DOHH2 (cell line): ENCODE results near the gene EIF2D.

Source experiments
- H3F3A ChIP-seq: fragments of 200-600 bp; sonication (generic), shearing (Covaris generic); 2 replicates; pipeline ENCODE4 v1.6.0; 2016; ENCODE audit warnings: antibody characterized with exemption, mild to moderate bottlenecking; ENCODE audit not compliant: control insufficient read depth, insufficient read depth
- H3K27ac ChIP-seq: fragments of 200-600 bp; sonication (generic); 2 replicates; pipeline ENCODE4 v1.5.1; 2014; ENCODE audit warnings: low read depth, mild to moderate bottlenecking, low read length, moderate library complexity
- H3K27me3 ChIP-seq: fragments of 200-600 bp; sonication (generic); 2 replicates; pipeline ENCODE4 v1.6.1; 2014; ENCODE audit warnings: mild to moderate bottlenecking, low read length, mixed read lengths; ENCODE audit not compliant: control insufficient read depth
- H3K36me3 ChIP-seq: fragments of 200-600 bp; sonication (generic); 2 replicates; pipeline ENCODE4 v1.6.1; 2014; ENCODE audit warnings: mild to moderate bottlenecking, low read length, moderate library complexity, mixed read lengths; ENCODE audit not compliant: control insufficient read depth
- H3K4me1 ChIP-seq: fragments of 200-600 bp; sonication (generic); 2 replicates; pipeline ENCODE4 v1.6.1; 2014; ENCODE audit warnings: mild to moderate bottlenecking, low read length, mixed read lengths; ENCODE audit not compliant: control insufficient read depth
- H3K4me2 ChIP-seq: fragments of 200-600 bp; sonication (generic); 2 replicates; pipeline ENCODE4 v1.6.0; 2014; ENCODE audit warnings: mild to moderate bottlenecking, low read length, moderate library complexity
- H3K4me3 ChIP-seq: fragments of 200-600 bp; sonication (generic); 2 replicates; pipeline ENCODE4 v1.5.1; 2014; ENCODE audit warnings: mild to moderate bottlenecking, low read length, mixed read lengths
- H3K79me2 ChIP-seq: fragments of 200-600 bp; sonication (generic); 2 replicates; pipeline ENCODE4 v1.6.1; 2014; ENCODE audit warnings: mild to moderate bottlenecking, low read length, mixed read lengths; ENCODE audit not compliant: control insufficient read depth
- H3K9me2 ChIP-seq: fragments of 200-600 bp; sonication (generic); replicated peaks from 2 replicates; pipeline ENCODE4 v1.6.1; 2014; ENCODE audit warnings: mild to moderate bottlenecking, low read length, mixed read lengths; ENCODE audit not compliant: control insufficient read depth
- H3K9me3 ChIP-seq: fragments of 200-600 bp; sonication (generic); 2 replicates; pipeline ENCODE4 v1.6.1; 2014; ENCODE audit warnings: antibody characterized with exemption, low read length, mixed read lengths; ENCODE audit not compliant: control insufficient read depth, insufficient read depth
- H4K20me1 ChIP-seq: fragments of 200-600 bp; sonication (generic); 2 replicates; pipeline ENCODE4 v1.6.0; 2014; ENCODE audit warnings: low read depth, mild to moderate bottlenecking, antibody characterized with exemption, low read length, moderate library complexity; ENCODE audit not compliant: control insufficient read depth, insufficient read depth
- CTCF ChIP-seq: fragments of 200-600 bp; sonication (generic); IDR thresholded peaks from one replicate; pipeline ENCODE4 v1.5.1; 2014; ENCODE audit warnings: antibody characterized with exemption, mild to moderate bottlenecking, low read depth, low read length; ENCODE audit not compliant: poor library complexity, severe bottlenecking
- EZH2phosphoT487 ChIP-seq: fragments of 200-600 bp; sonication (generic); IDR thresholded peaks from 2 replicates; pipeline ENCODE4 v1.6.1; 2017; ENCODE audit warnings: borderline replicate concordance, mild to moderate bottlenecking, antibody characterized with exemption, low read length, moderate library complexity, mixed read lengths

EIF2D gene

GRCh38 chr1:206649261-206649921 is 37.1 kb upstream of the EIF2D start:
- Histone ChIP-seq H3K27ac (no peak overlapping the region), H3K4me1 (no peaks in the 10 kb centered on the region), H3K79me2 (no peaks in the 10 kb centered on the region; the same call in 1 of the 2 replicates), H3K9me2 (no peaks in the 10 kb centered on the region), H3K36me3 (peaks cover 60% of the 10 kb centered on the region), H4K20me1 (0 out of 2 replicates have a peak, but pooled peaks cover 6% of the 10 kb centered on the region), H3K9me3 (no peaks in the 10 kb centered on the region), H3K27me3 (no peaks in the 10 kb centered on the region), H3K4me3 (no peak overlapping the region), H3K4me2 (no peak overlapping the region), H3F3A (peaks cover 5% of the 10 kb centered on the region; the same call in 1 of the 2 replicates)
- TF ChIP-seq CTCF: no peak
- no peak for TF ChIP-seq EZH2phosphoT487

- Histone ChIP-seq H3K4me1 (no peaks in the 10 kb centered on the region), H3K27ac (no peak overlapping the region), H3K27me3 (no peaks in the 10 kb centered on the region), H4K20me1 (0 out of 2 replicates have a peak, but pooled peaks cover 1% of the 10 kb centered on the region), H3K36me3 (peaks cover 61% of the 10 kb centered on the region), H3K4me3 (no peak overlapping the region), H3K79me2 (no peaks in the 10 kb centered on the region; the same call in 1 of the 2 replicates), H3F3A (no peaks in the 10 kb centered on the region), H3K9me3 (no peaks in the 10 kb centered on the region), H3K4me2 (no peak overlapping the region), H3K9me2 (no peaks in the 10 kb centered on the region)
- TF ChIP-seq EZH2phosphoT487 (no peak), CTCF (no peak)
These were observed 35.0 kb upstream of the EIF2D start for GRCh38 chr1:206647224-206647623.

GRCh38 chr1:206646504-206646903 is 34.2 kb upstream of the EIF2D start:
- no peak overlapping the region for H3K27ac ChIP-seq
- H3K4me3 ChIP-seq: no peak overlapping the region
- no peaks in the 10 kb centered on the region; the same call in 1 of the 2 replicates for H3K79me2 ChIP-seq
- no peaks in the 10 kb centered on the region for H3F3A ChIP-seq
- H3K4me2 ChIP-seq: no peak overlapping the region
- TF ChIP-seq EZH2phosphoT487 (no peak), CTCF (no peak)
- peaks cover 55% of the 10 kb centered on the region for H3K36me3 ChIP-seq
- no peaks in the 10 kb centered on the region for H3K9me3 ChIP-seq
- H3K4me1 ChIP-seq: no peaks in the 10 kb centered on the region
- no peaks in the 10 kb centered on the region for H4K20me1 ChIP-seq
- H3K27me3 ChIP-seq: no peaks in the 10 kb centered on the region
- no peaks in the 10 kb centered on the region for H3K9me2 ChIP-seq
